ENCODE results near the gene LIX1L.

- TF ChIP-seq CTCF (IDR thresholded peaks at IDR 0.05) (no peak), EZH2 (IDR thresholded peaks at IDR 0.05; ENCODE audit: borderline replicate concordance, insufficient read depth, low read depth, low read length, poor library complexity, severe bottlenecking) (no peak)
These were observed at the start of gene LIX1L for GRCh38 chr1:145957443-145958319.
